Memory B cell (primary cell): ENCODE results near the gene SH3RF1.

Experiments
- ATAC-seq: fragments of 150-1000 bp; cut with Tn5 transposase; 2 replicates; pipeline ENCODE4 v1.10.0; 2021; ENCODE audit warnings: low read depth, mild to moderate bottlenecking, moderate library complexity
- DNase-seq, 2 donors: peaks; one replicate each; pipeline ENCODE4 v3.0.0; 2022; ENCODE audit warnings: low spot score in 2 of 2
- H3K27ac Mint-ChIP-seq: one replicate; pipeline ENCODE4 v1.8.0; 2022; ENCODE audit warnings: mild to moderate bottlenecking, moderate library complexity, mixed read lengths
- H3K27me3 Mint-ChIP-seq: one replicate; pipeline ENCODE4 v1.8.0; 2022; ENCODE audit warnings: mixed read lengths
- H3K36me3 Mint-ChIP-seq: one replicate; pipeline ENCODE4 v1.8.0; 2022; ENCODE audit warnings: mild to moderate bottlenecking, mixed read lengths
- H3K4me1 Mint-ChIP-seq: one replicate; pipeline ENCODE4 v1.8.0; 2022; ENCODE audit warnings: mixed read lengths
- H3K4me3 Mint-ChIP-seq: one replicate; pipeline ENCODE4 v1.8.0; 2022; ENCODE audit warnings: mild to moderate bottlenecking, moderate library complexity, mixed read lengths
- H3K9me3 Mint-ChIP-seq: one replicate; pipeline ENCODE4 v1.8.0; 2022; ENCODE audit warnings: mixed read lengths

Gene SH3RF1

DNA sequence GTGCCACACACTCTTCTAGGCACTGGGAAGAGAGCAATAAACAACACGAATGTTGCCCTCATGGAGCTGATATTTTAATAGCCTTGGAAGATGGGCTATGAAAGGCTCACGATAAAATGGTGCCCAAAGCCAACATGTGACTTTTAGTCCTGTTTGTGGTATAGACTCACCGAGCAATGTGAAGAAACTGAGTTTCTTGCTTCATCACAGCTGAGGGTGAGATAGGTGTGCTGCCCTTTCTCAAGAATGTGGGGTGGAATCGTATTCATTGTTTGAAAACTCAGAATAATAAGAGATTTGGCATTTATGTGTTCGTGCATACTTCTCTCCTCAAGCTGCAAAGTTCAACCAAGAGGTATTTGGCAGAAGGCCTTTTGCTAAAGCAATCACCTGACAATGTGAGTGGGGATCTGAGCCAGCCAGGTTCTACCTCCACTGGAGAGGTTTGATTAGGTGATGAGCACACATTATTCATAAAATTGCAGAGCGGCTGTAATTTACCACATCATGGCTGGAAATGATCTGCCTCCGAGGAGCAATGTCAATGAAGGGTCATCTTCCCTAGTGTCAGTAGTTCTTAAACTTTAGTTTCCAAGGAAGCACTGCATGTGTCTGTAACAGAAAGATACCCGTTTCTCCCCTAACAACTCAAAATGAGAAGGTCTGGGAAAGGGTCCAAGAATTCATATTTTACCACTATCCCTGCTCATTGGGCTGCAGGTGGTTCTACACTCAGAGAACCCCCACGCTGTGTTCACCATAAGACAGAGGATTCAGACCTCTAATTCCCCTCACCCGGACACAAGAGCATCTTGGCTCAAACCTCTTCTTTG lies 218.8 kb downstream of the SH3RF1 start:
- Mint-ChIP-seq H3K9me3 (no peaks in the 10 kb centered on the region), H3K4me3 (no peak overlapping the region), H3K36me3 (no peaks in the 10 kb centered on the region), H3K4me1 (no peaks in the 10 kb centered on the region), H3K27me3 (peaks cover 9% of the 10 kb centered on the region), H3K27ac (no peak overlapping the region)
- ATAC-seq (no peak), DNase-seq (no peak)

DNA sequence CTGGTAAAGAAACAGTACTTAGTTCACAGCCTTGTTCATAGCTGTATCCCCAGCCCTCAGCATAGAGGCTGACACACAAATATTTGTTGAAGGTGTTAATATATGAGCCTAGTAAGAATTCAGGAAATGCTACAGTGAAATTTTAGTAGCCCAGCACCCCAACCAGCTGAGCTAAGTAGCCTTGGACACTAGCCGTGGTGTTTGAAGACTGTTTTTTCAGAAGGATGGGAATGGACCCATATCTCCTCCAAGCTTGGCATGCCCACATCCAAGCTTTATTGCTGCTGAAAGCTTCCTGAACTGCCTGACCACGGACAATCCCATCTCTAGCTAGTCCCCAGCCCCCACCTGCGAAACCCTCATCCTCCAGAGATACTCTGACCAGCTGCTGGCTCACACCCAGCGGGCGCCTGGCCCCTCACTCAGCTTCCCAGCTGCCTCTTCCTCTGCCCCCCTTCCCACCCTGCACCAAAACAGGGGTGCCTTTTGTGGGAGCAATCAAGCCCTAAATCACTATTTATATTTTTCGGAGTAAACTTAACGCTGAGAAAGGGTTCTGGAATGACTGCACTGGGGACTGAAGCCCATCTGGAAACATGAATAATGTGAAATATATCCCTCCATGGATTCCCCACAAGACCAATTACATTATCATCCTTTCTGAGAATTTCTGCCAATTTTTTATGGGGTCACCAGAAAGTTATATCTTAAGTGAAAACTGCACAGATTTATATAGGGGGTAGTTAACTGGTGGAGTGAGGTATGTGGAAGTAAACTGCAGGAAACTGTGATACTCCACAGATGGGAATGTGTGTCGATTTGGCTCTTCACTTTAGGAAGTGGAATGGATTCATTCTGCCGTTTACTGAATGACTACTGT lies 219.6 kb downstream of the SH3RF1 start:
- ATAC-seq, result no peak
- H3K27me3 Mint-ChIP-seq, result peaks cover 6% of the 10 kb centered on the region
- H3K4me3 Mint-ChIP-seq, result no peak overlapping the region
- H3K36me3 Mint-ChIP-seq, result no peaks in the 10 kb centered on the region
- no peaks in the 10 kb centered on the region for H3K4me1 Mint-ChIP-seq
- H3K27ac Mint-ChIP-seq, result no peak overlapping the region
- no peak for DNase-seq
- no peaks in the 10 kb centered on the region for H3K9me3 Mint-ChIP-seq

DNA sequence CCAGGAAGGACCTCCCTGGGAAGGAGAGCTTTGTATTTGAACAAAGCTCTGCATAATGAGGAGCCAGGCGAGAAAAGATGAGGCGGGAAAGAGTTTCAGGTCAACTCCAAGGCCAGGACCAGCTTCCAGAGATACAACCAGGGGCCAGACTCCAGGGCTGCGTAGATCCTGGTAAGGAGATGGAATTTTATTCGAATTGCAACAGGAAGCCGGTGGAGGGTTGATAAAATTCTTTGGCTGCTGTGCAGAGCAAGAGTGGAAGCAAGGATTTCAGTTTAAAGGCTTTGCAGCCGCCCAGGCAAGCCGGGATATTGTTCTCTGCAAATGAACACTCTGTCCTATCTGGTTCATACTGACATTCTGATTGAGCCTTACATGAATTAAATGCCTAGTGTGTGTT lies 220.5 kb downstream of the SH3RF1 start:
- H3K4me3 Mint-ChIP-seq, result no peak overlapping the region
- H3K36me3 Mint-ChIP-seq, result no peaks in the 10 kb centered on the region
- H3K9me3 Mint-ChIP-seq, result no peaks in the 10 kb centered on the region
- no peak for ATAC-seq
- H3K4me1 Mint-ChIP-seq, result no peaks in the 10 kb centered on the region
- H3K27ac Mint-ChIP-seq, result no peak overlapping the region
- H3K27me3 Mint-ChIP-seq, result peaks cover 4% of the 10 kb centered on the region
- DNase-seq, result no peak

DNA sequence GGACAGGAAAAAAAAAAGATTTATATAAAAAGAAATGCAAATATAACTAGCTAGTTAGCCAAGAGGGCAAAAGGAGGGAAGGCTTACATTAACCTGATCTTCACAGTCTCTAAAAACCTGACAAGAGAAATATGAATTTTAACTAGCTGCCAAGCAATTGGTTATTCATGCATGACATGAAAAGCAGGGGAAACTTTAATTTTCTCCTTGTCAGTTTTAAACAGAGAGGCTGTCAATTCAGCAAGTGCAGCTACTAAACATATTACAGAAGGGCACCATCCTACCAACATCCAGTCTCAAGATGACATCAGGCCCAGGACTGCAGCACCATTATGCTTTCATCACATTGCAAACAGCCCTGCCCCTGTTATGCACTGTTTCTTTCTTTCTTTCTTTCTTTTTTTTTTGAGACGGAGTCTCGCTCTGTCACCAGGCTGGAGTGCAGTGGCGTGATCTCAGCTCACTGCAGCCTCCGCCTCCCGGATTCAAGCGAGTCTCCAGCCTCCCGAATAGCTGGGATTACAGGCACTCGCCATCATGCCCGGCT lies 221.8 kb downstream of the SH3RF1 start:
- H3K4me3 Mint-ChIP-seq, result no peak overlapping the region
- H3K9me3 Mint-ChIP-seq, result no peaks in the 10 kb centered on the region
- ATAC-seq (no peak), DNase-seq (no peak)
- H3K27ac Mint-ChIP-seq, result no peak overlapping the region
- no peaks in the 10 kb centered on the region for H3K4me1 Mint-ChIP-seq
- no peaks in the 10 kb centered on the region for H3K36me3 Mint-ChIP-seq
- H3K27me3 Mint-ChIP-seq, result peaks cover 4% of the 10 kb centered on the region

DNA sequence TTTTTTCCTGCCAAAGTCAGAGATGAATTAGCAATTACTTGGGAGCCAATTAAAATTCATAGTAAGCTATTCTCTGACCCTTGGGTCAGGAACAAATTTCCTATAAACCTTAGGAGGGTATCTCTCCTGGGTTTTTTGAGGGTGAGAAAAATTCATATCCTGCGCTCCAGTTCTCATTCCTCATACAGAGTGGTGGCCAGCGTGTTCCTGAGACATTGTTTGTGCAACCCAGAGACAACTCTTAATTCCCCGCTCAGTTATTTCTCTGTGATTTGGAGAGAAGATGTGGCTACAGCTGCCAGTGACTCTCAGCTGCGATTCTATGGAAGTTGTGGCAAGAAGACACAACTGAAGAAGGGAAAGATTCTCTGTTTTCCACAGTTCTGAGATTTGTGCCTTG lies 222.8 kb downstream of the SH3RF1 start:
- Mint-ChIP-seq H3K27me3 (peaks cover 1% of the 10 kb centered on the region), H3K4me3 (no peak overlapping the region), H3K4me1 (no peaks in the 10 kb centered on the region), H3K27ac (no peak overlapping the region), H3K9me3 (no peaks in the 10 kb centered on the region), H3K36me3 (no peaks in the 10 kb centered on the region)
- ATAC-seq, result no peak
- DNase-seq, result no peak

DNA sequence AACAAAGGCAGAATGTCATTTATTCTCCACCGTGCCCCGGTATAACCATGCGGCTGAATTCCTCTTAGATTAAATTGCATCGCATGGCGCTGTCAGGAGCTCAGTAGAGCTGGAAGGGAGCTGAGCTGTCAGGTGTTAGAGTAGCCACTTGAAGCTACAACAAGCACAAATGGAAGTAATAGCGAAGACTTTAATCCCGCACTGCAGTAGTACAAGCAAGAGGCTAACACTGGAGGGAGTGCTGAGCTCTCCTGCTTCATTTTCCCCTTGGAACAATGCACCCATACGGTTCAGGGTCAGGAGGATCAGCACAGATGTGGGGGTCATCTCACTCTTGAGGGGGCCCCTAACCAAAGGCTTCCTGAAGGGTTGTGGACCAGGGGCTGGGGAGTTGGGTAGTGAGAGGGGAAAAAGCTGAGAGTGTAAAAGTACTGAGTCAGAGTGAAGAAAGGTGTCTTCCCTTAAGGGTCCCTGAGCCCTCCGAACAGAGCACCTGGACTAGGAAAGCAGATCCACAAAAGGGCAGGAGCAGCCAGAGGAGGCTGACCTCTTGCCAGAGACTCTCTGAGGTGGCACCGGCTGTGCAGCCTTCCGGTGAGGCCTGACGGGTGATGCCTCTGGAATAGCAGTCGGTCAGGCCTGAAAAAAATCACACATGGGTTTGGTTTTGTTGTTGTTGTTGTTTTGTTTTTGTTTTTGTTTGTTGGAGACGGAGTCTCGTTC lies 224.7 kb downstream of the SH3RF1 start:
- Mint-ChIP-seq H3K4me3 (no peak overlapping the region), H3K4me1 (no peaks in the 10 kb centered on the region), H3K9me3 (no peaks in the 10 kb centered on the region), H3K36me3 (no peaks in the 10 kb centered on the region), H3K27ac (no peak overlapping the region), H3K27me3 (peaks cover 1% of the 10 kb centered on the region)
- ATAC-seq (no peak), DNase-seq (no peak)

DNA sequence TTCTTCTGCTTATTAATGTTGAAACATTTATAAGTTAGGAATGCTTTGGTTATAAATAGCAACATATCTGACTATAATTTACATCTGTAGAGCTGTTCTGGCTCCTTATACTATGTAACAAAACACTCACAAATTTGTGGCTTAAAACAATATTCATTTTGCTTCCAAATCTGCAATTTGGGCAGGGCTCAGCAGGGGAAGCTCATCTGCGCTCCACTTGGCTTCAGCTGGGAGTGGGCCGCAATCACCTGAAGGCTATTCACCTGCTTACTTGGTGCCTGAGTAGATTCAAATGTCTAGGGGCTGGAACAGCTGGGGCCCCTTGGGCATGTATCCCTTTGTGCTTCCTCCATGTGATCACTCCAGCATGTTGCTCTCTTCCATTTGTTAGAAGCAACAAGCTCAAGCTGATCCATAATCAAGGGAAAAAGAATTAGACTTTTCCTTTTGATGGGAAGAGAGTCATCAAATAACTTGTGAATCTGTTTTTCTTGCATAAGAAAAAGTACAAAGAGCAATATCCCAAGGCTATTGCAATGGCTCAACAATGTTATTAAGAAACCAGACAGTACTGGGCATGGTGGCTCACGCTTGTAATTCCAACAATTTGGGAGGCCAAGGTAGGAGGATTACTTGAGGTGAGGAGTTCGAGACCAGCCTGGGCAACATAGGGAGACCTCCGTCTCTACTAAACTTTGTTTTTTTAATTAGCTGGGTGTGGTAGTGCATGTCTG lies 225.9 kb downstream of the SH3RF1 start:
- H3K9me3 Mint-ChIP-seq, result no peaks in the 10 kb centered on the region
- H3K27me3 Mint-ChIP-seq, result peaks cover 1% of the 10 kb centered on the region
- DNase-seq (no peak), ATAC-seq (no peak)
- H3K4me3 Mint-ChIP-seq, result no peak overlapping the region
- H3K27ac Mint-ChIP-seq, result no peak overlapping the region
- H3K4me1 Mint-ChIP-seq, result no peaks in the 10 kb centered on the region
- H3K36me3 Mint-ChIP-seq, result no peaks in the 10 kb centered on the region
